Adrenal gland (tissue), 5 donors: ENCODE results near the gene KLHDC4.

Source experiments
- CTCF ChIP-seq, 6 experiments: fragments of 450-650 bp in 4 of 6; fragments of 200-600 bp in 2 of 6; sonication (generic) in 1 of 6; IDR thresholded peaks; 1 replicate in 5 of 6; 2 replicates in 1 of 6; pipeline versions ENCODE4 v1.5.1 to v1.8.0; 2016 to 2021; ENCODE audit warnings: antibody characterized with exemption in 6 of 6, mild to moderate bottlenecking in 2 of 6, moderate library complexity in 1 of 6
- POLR2A ChIP-seq, 2 donors: fragments of 450-650 bp; IDR thresholded peaks; one replicate each; pipeline ENCODE4 v1.6.1; 2017; ENCODE audit warnings: antibody characterized with exemption in 2 of 2, mild to moderate bottlenecking in 2 of 2, moderate library complexity in 1 of 2
- donor health status: DM: no; HTN: no; CAD: no.

- TF ChIP-seq CTCF (IDR thresholded peaks at IDR 0.05), result no peak
- TF ChIP-seq POLR2A (IDR thresholded peaks at IDR 0.05), result no peak
Measured at GRCh38 chr16:87707714-87708580, 57.8 kb downstream of the KLHDC4 start.
